ENCODE data around the gene NEK2.

DNA sequence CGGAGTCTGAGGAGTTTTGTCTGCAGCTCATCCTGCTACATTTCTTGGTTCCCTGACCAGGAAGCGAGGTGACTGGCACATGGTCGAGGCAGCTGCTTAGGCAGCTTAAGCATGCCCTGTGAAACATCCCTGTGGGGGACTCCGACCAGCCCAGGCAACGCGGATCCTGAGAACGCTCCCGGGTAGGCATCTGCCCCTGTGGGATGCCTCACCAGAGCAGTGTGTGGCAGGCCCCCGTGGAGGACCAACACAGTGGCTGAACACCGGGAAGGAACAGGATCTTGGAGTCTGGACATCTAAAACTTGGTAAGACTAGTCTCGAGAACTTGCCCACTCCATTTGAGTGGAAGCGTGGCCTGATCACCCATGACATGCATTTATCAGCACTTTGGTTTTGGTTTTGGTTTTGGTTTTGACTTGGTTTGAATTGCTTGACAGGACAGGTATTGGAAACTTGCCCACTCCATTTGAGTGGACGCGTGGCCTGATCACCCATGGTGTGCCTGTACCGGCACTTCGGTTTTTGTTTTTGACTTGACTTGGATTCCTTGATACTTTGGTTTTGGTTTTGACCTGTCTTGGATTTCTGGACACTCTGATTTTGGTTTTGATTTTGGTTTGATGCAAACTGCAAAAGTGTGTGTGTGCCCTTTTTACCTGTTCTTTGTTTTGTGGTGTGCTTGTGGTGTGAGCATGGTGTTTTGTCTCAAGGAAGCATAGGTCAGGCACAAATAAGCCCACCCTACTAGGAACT is 12.2 kb upstream of the NEK2 start:
- TF ChIP-seq GATA2 (IDR thresholded peaks at IDR 0.05; ENCODE audit: low read depth, low read length) = no peak
- no peak for TF ChIP-seq GATA3 (IDR thresholded peaks at IDR 0.05; ENCODE audit: low read depth, low read length)
